ENCODE results near the gene JPH3. TPM values are rescaled to one million over a fixed set of nuclear protein-coding genes. Genes with fewer than 3 reads are reported as not detected.

Gene JPH3
- total RNA-seq, 1 experiment from 2014 or later = 32.7 TPM

- no peak overlapping the region for H3T11ph ChIP-seq (ENCODE audit: low read length)
- no peak overlapping the region for H4K5ac ChIP-seq (ENCODE audit: insufficient read length, low read depth, low read length)
- no peaks in the 10 kb centered on the region for H3K23me2 ChIP-seq (ENCODE audit: insufficient read length, low read depth, low read length, poor library complexity, severe bottlenecking)
- H2AK5ac ChIP-seq (ENCODE audit: insufficient read length, low read length) = no peak overlapping the region
- H3K4ac ChIP-seq (ENCODE audit: low read depth, low read length) = no peak overlapping the region
- H3K27ac Mint-ChIP-seq = no peak overlapping the region
- H3K36me3 Mint-ChIP-seq (ENCODE audit: insufficient read depth in 1 of 3, low read depth in 3 of 3) = peaks cover 0 to 2% (median 0%) of the 10 kb centered on the region in 3 experiments; a peak in 3 of 7 replicates
- DNase-seq = no peak
- H2BK15ac ChIP-seq (ENCODE audit: low read depth, low read length) = no peak overlapping the region
- H3K27me3 ChIP-seq (ENCODE audit: insufficient read depth, low read length) = no peaks in the 10 kb centered on the region
- no peak overlapping the region for H3K27ac ChIP-seq (ENCODE audit: insufficient read length, low read depth, low read length)
- no peak overlapping the region for H4K8ac ChIP-seq (replicated peaks; ENCODE audit: insufficient read length, low read depth, low read length)
- no peak overlapping the region for H2BK20ac ChIP-seq (ENCODE audit: low read depth, low read length, poor library complexity, severe bottlenecking)
- H3K23ac ChIP-seq (ENCODE audit: insufficient read length, low read depth, low read length) = no peak overlapping the region
- no peak overlapping the region for H3K9ac ChIP-seq (ENCODE audit: extremely low read depth, insufficient read length, low read length)
- H3K9me3 Mint-ChIP-seq = peaks cover 5 to 10% of the 10 kb centered on the region in 2 experiments; a peak in 4 of 5 replicates
- H2BK12ac ChIP-seq (ENCODE audit: insufficient read length, low read depth, low read length) = no peak overlapping the region
- H4K91ac ChIP-seq (ENCODE audit: insufficient read length, low read depth, low read length) = no peak overlapping the region
- no peak overlapping the region for H3K4me2 ChIP-seq (ENCODE audit: insufficient read depth, insufficient read length, low read length)
- H3K4me1 ChIP-seq (ENCODE audit: insufficient read depth, low read length) = no peaks in the 10 kb centered on the region
- WGBS (ENCODE audit: extremely low coverage, insufficient read length, low lambda C conversion rate) = no CpG with 5 or more reads among the region's 14 CpGs
- H3K4me1 Mint-ChIP-seq = peaks cover 8 to 12% of the 10 kb centered on the region in 2 experiments
- H3K18ac ChIP-seq (ENCODE audit: insufficient read length, low read depth, low read length) = no peak overlapping the region
- no peaks in the 10 kb centered on the region for H4K20me1 ChIP-seq (ENCODE audit: control insufficient read depth, insufficient read depth, insufficient read length)
- H3K79me2 ChIP-seq (ENCODE audit: insufficient read depth, low read length) = no peaks in the 10 kb centered on the region
- no peak overlapping the region for H2BK120ac ChIP-seq (ENCODE audit: low read depth, low read length, poor library complexity, severe bottlenecking)
- H3K9me3 ChIP-seq (ENCODE audit: control insufficient read depth, low read depth, low read length) = no peaks in the 10 kb centered on the region
- no peak overlapping the region for H2BK5ac ChIP-seq (ENCODE audit: insufficient read length, low read length)
- H3K4me3 Mint-ChIP-seq = no peak overlapping the region
- H3K79me1 ChIP-seq (ENCODE audit: insufficient read depth, low read depth, low read length, poor library complexity, severe bottlenecking) = no peaks in the 10 kb centered on the region
- no peak overlapping the region for H3K56ac ChIP-seq (ENCODE audit: insufficient read length, low read depth, low read length)
- no peaks in the 10 kb centered on the region; the same call in 1 of the 2 replicates for H3K27me3 Mint-ChIP-seq (ENCODE audit: low read depth)
- TF ChIP-seq, protein P1, sequence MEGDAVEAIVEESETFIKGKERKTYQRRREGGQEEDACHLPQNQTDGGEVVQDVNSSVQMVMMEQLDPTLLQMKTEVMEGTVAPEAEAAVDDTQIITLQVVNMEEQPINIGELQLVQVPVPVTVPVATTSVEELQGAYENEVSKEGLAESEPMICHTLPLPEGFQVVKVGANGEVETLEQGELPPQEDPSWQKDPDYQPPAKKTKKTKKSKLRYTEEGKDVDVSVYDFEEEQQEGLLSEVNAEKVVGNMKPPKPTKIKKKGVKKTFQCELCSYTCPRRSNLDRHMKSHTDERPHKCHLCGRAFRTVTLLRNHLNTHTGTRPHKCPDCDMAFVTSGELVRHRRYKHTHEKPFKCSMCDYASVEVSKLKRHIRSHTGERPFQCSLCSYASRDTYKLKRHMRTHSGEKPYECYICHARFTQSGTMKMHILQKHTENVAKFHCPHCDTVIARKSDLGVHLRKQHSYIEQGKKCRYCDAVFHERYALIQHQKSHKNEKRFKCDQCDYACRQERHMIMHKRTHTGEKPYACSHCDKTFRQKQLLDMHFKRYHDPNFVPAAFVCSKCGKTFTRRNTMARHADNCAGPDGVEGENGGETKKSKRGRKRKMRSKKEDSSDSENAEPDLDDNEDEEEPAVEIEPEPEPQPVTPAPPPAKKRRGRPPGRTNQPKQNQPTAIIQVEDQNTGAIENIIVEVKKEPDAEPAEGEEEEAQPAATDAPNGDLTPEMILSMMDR (conservative IDR thresholded peaks at IDR 0.05) = no peak
- no peak overlapping the region for H2AFZ ChIP-seq (ENCODE audit: low read length)
- H3K14ac ChIP-seq (ENCODE audit: insufficient read depth, low read length) = no peak overlapping the region
These were observed 32.1 kb downstream of the JPH3 start for GRCh38 chr16:87634411-87634810.

All from H9 (cell line).